HCT116 (cell line): ENCODE measurements around the gene CIDEA. TPM values are rescaled to one million over a fixed set of nuclear protein-coding genes. Genes with fewer than 3 reads are reported as not detected.

Source experiments
- ATAC-seq: fragments of 200-7000 bp; cut with Tn5 transposase; 2 replicates; pipeline ENCODE4 v1.9.1; 2020; ENCODE audit warnings: mild to moderate bottlenecking, moderate library complexity
- BruUV-seq: library from RNA; stranded (reverse); fragments of 400-500 nt; replicated peaks from 2 replicates; lab custom pipeline; 2021; lab: Mats Ljungman, UMichigan
- CTCF ChIA-PET: fragments of 300-600 bp; sonication (Branson Sonifier 250); formaldehyde crosslinking; loops from one replicate; lab custom pipeline; 2021; ENCODE audit warnings: antibody characterized with exemption; lab: Charles Lee
- POLR2A ChIA-PET: fragments of 300-600, 350-600 bp; sonication (Branson Sonifier 250); formaldehyde crosslinking; loops from one replicate; lab custom pipeline; 2021; ENCODE audit warnings: antibody characterized with exemption; lab: Charles Lee
- RAD21 ChIA-PET, 2 experiments: fragments of 300-600 bp; sonication (Branson Sonifier 250); formaldehyde crosslinking; loops; one replicate each; lab custom pipeline; 2023; ENCODE audit warnings: low total read pairs in 2 of 2; ENCODE audit not compliant: uncharacterized antibody in 2 of 2, unreplicated experiment in 2 of 2, low non-redundant PET in 1 of 2; lab: Charles Lee
- DNase-seq: peaks from one replicate; pipeline ENCODE4 v3.0.0-alpha.2; 2010; ENCODE audit warnings: low read depth, low spot score
- H2AFZ ChIP-seq: fragments of 200-600 bp; shearing (Covaris generic), sonication (generic); 2 replicates; pipeline ENCODE4 v1.6.1; 2017; ENCODE audit warnings: low read depth, mixed run types, mixed read lengths, antibody characterized with exemption, low read length; ENCODE audit not compliant: poor library complexity, severe bottlenecking
- H3K27ac ChIP-seq: 2 replicates; pipeline ENCODE4 v1.5.1; 2012; ENCODE audit warnings: low read depth, low read length
- H3K27me3 ChIP-seq: fragments of 200-600 bp; sonication (generic); 2 replicates; pipeline ENCODE4 v1.6.1; 2016; ENCODE audit warnings: mixed run types, low read length, mixed read lengths; ENCODE audit not compliant: insufficient read depth
- H3K36me3 ChIP-seq, 2 experiments: fragments of 200-500 bp in 1 of 2; fragments of 200-600 bp in 1 of 2; sonication (Bioruptor generic) in 1 of 2; sonication (generic) in 1 of 2; 2 replicates each; pipeline versions ENCODE4 v1.5.1 to v1.6.1; 2014 to 2016; ENCODE audit warnings: low read length in 2 of 2, inconsistent platforms in 1 of 2, mixed read lengths in 1 of 2, mixed run types in 1 of 2; ENCODE audit not compliant: insufficient read depth in 2 of 2, control insufficient read depth in 1 of 2
- H3K4me1 ChIP-seq, 2 experiments: fragments of 200-600 bp in 1 of 2; sonication (generic) in 1 of 2; 2 replicates each; pipeline versions ENCODE4 v1.5.1 to v1.6.1; 2012 to 2017; ENCODE audit warnings: low read length in 2 of 2, inconsistent platforms in 1 of 2, mild to moderate bottlenecking in 1 of 2, mixed read lengths in 1 of 2, mixed run types in 1 of 2, moderate library complexity in 1 of 2; ENCODE audit not compliant: insufficient read depth in 2 of 2, control insufficient read depth in 1 of 2
- H3K4me2 ChIP-seq: fragments of 200-600 bp; sonication (generic); 2 replicates; pipeline ENCODE4 v1.6.1; 2017; ENCODE audit warnings: mixed run types, low read length, mixed read lengths
- H3K4me3 ChIP-seq, 2 experiments: fragments of 200-600 bp in 1 of 2; sonication (generic) in 1 of 2; replicated peaks in 1 of 2; 2 replicates each; pipeline ENCODE4 v1.5.1; 2011 to 2016; ENCODE audit warnings: low read length in 2 of 2, control low read depth in 1 of 2, low read depth in 1 of 2, mild to moderate bottlenecking in 1 of 2, mixed read lengths in 1 of 2, mixed run types in 1 of 2
- H3K79me2 ChIP-seq: fragments of 200-600 bp; sonication (generic); 2 replicates; pipeline ENCODE4 v1.6.1; 2017; ENCODE audit warnings: mild to moderate bottlenecking, mixed run types, low read length, moderate library complexity, mixed read lengths; ENCODE audit not compliant: insufficient read depth
- H3K9ac ChIP-seq: fragments of 200-600 bp; sonication (generic); 2 replicates; pipeline ENCODE4 v1.6.1; 2016; ENCODE audit warnings: low read length, mixed read lengths
- H3K9me2 ChIP-seq: fragments of 200-600 bp; sonication (generic), shearing (Covaris generic); 2 replicates; pipeline ENCODE4 v1.6.1; 2017; ENCODE audit warnings: mixed run types, mild to moderate bottlenecking, moderate library complexity; ENCODE audit not compliant: insufficient read depth
- H3K9me3 ChIP-seq, 2 experiments: fragments of 200-500 bp in 1 of 2; fragments of 200-600 bp in 1 of 2; sonication (Bioruptor generic) in 1 of 2; sonication (generic) in 1 of 2; 2 replicates each; pipeline ENCODE4 v1.6.1; 2014 to 2017; ENCODE audit warnings: low read length in 2 of 2, mixed read lengths in 2 of 2, inconsistent platforms in 1 of 2, low read depth in 1 of 2, mild to moderate bottlenecking in 1 of 2, mixed run types in 1 of 2, moderate library complexity in 1 of 2; ENCODE audit not compliant: control insufficient read depth in 1 of 2, insufficient read depth in 1 of 2
- H4K20me1 ChIP-seq: fragments of 200-600 bp; sonication (generic), shearing (Covaris generic); 2 replicates; pipeline ENCODE4 v1.6.1; 2017; ENCODE audit warnings: mixed run types, mild to moderate bottlenecking, moderate library complexity; ENCODE audit not compliant: insufficient read depth
- CBX3 ChIP-seq: IDR thresholded peaks from 2 replicates; pipeline ENCODE4 v1.6.1; 2012; ENCODE audit warnings: low read depth
- CTCF ChIP-seq, 3 experiments: fragments of 200-600 bp in 1 of 3; sonication (generic) in 1 of 3; IDR thresholded peaks in 2 of 3; conservative IDR thresholded peaks in 1 of 3; 2 replicates each; pipeline ENCODE4 v1.5.1; 2012 to 2017; ENCODE audit warnings: low read depth in 2 of 3, low read length in 2 of 3, antibody characterized with exemption in 1 of 3, borderline replicate concordance in 1 of 3, control low read depth in 1 of 3, mild to moderate bottlenecking in 1 of 3, mixed read lengths in 1 of 3, mixed run types in 1 of 3, moderate library complexity in 1 of 3; ENCODE audit not compliant: insufficient read depth in 1 of 3
- ELF1 ChIP-seq: IDR thresholded peaks from 2 replicates; pipeline ENCODE4 v1.6.1; 2012; ENCODE audit warnings: low read depth, borderline replicate concordance
- EZH2 ChIP-seq: fragments of 200-600 bp; sonication (generic); IDR thresholded peaks from 2 replicates; pipeline ENCODE4 v1.6.1; 2017; ENCODE audit warnings: antibody characterized with exemption, mixed run types
- EZH2phosphoT487 ChIP-seq: fragments of 200-600 bp; IDR thresholded peaks from 2 replicates; pipeline ENCODE4 v1.6.1; 2018; ENCODE audit warnings: antibody characterized with exemption, borderline replicate concordance
- JUND ChIP-seq: IDR thresholded peaks from 2 replicates; pipeline ENCODE4 v1.6.1; 2012
- POLR2AphosphoS5 ChIP-seq: IDR thresholded peaks from 2 replicates; pipeline ENCODE4 v1.6.1; 2011; ENCODE audit warnings: mild to moderate bottlenecking, low read depth, low read length, moderate library complexity
- RAD21 ChIP-seq: IDR thresholded peaks from 2 replicates; pipeline ENCODE4 v1.6.1; 2012; ENCODE audit warnings: low read depth, mild to moderate bottlenecking
- SP1 ChIP-seq: IDR thresholded peaks from 2 replicates; pipeline ENCODE4 v1.6.1; 2012; ENCODE audit warnings: low read depth
- SRF ChIP-seq: IDR thresholded peaks from 2 replicates; pipeline ENCODE4 v1.6.1; 2012; ENCODE audit warnings: low read depth
- ZFX ChIP-seq: fragments of 450-650 bp; IDR thresholded peaks from 2 replicates; pipeline ENCODE4 v1.6.1; 2017
- intact Hi-C: fragments of 100-400 bp; cut with micrococcal nuclease; formaldehyde crosslinking; loops from 2 replicates; pipeline ENCODE4 v1.10.0; 2022
- total RNA-seq: library from RNA; stranded (reverse); gene quantifications from one replicate; pipeline ENCODE4 v1.2.1, GENCODE V29; 2021; ENCODE audit not compliant: unreplicated experiment
- TF ChIP-seq, protein P1 (sequence below): IDR thresholded peaks from 2 replicates; pipeline ENCODE4 v1.6.1; 2012
- TF ChIP-seq, protein P2 (sequence below): IDR thresholded peaks from 2 replicates; pipeline ENCODE4 v1.6.1; 2012; ENCODE audit warnings: low read depth
- TF ChIP-seq, protein P3 (sequence below): IDR thresholded peaks from 2 replicates; pipeline ENCODE4 v1.6.1; 2012

CIDEA gene
- total RNA-seq, 1 experiment from 2014 or later = not detected

GRCh38 chr18:12281861-12282260 lies 27.7 kb downstream of the CIDEA start:
- Histone ChIP-seq H3K9me3 (no peaks in the 10 kb centered on the region), H2AFZ (no peak overlapping the region), H3K36me3 (no peaks in the 10 kb centered on the region), H3K27ac (no peak overlapping the region), H3K79me2 (no peaks in the 10 kb centered on the region), H3K4me1 (peaks cover 11 to 32% of the 10 kb centered on the region in 2 experiments), H3K4me2 (peak overlapping the region; percentile 38; the same call in 1 of the 2 replicates), H3K9me2 (no peaks in the 10 kb centered on the region), H3K27me3 (no peaks in the 10 kb centered on the region), H4K20me1 (no peaks in the 10 kb centered on the region)
- POLR2A ChIA-PET = interaction anchor here (3.2 kb wide), 1 partner anchor 10 kb away, joined by 11 read pairs; no protein-coding TSS in a partner anchor
- intact Hi-C loops = loop anchor here (5.0 kb wide), 1 partner anchor 380 kb away; no protein-coding TSS in a partner anchor
- BruUV-seq = no TSS peak
- RAD21 ChIA-PET = no interaction called here
- no peak for ATAC-seq
- no peak for TF ChIP-seq SP1
- no peak for TF ChIP-seq SRF
- TF ChIP-seq POLR2AphosphoS5 = no peak
- TF ChIP-seq EZH2phosphoT487 = no peak
- TF ChIP-seq CBX3 = no peak
- TF ChIP-seq ELF1 = no peak
- TF ChIP-seq, protein P1, sequence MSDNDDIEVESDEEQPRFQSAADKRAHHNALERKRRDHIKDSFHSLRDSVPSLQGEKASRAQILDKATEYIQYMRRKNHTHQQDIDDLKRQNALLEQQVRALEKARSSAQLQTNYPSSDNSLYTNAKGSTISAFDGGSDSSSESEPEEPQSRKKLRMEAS = no peak
- TF ChIP-seq ZFX = no peak
- TF ChIP-seq, all 23 proteins: peak for 0
- Histone ChIP-seq H3K9ac (no peak overlapping the region), H3K4me3 (no peak overlapping the region)
- CTCF ChIA-PET = interaction anchor here (2.6 to 3.8 kb wide), 2 partner anchors 10 kb away, joined by 13 to 32 read pairs; no protein-coding TSS in a partner anchor
- DNase-seq = no peak

DNA sequence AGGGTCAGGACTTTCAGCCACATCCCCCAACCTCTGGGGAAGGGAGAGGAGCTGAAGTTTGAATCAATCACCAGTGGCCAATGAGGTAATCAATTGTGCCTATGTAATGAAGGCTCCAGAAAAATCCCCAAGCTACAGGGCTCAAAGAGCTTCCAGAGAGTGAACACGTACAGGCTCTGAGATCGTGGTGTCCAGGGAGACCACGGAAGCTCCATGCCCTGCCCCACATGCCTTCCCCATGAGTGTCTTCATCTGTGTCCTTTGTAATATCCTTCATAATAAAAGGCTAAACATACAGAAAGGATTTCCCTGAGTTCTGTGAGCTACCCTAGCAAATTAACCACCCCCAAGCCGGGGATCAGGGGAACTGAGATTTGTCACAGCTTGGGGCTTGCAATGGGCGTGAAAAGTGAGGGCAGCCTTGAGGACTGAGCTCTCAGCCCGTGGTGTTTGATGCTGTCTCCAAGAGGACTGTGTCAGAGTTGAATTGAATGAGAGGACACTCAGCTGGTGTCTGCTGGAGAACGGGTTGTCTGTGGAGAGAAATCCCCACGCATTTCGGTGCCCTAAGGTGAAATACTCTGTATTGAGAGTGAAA lies 28.4 kb downstream of the CIDEA start:
- intact Hi-C loops = loop anchor here (5.0 kb wide), 1 partner anchor 380 kb away; no protein-coding TSS in a partner anchor
- no peak overlapping the region for H3K4me3 ChIP-seq
- H3K9me3 ChIP-seq = no peaks in the 10 kb centered on the region
- no peak overlapping the region for H2AFZ ChIP-seq
- no peaks in the 10 kb centered on the region for H3K9me2 ChIP-seq
- ChIA-PET RAD21 (interaction anchor here in 1 of 2 experiments (1.3 kb wide), 1 partner anchor 95 kb away, joined by 3 read pairs; no protein-coding TSS in a partner anchor), POLR2A (interaction anchor here (3.2 kb wide), 1 partner anchor 10 kb away, joined by 11 read pairs; no protein-coding TSS in a partner anchor), CTCF (interaction anchor here (1.0 to 3.8 kb wide), 4 partner anchors 10 to 652 kb away, joined by 3 to 32 read pairs (median 6); no protein-coding TSS in a partner anchor)
- H3K27me3 ChIP-seq = no peaks in the 10 kb centered on the region
- H3K4me2 ChIP-seq = peak overlapping the region; percentile 38
- H3K27ac ChIP-seq = no peak overlapping the region
- no TSS peak for BruUV-seq
- H4K20me1 ChIP-seq = no peaks in the 10 kb centered on the region
- H3K36me3 ChIP-seq = no peaks in the 10 kb centered on the region
- peak overlapping the region; percentile 4; the same call in 1 of the 2 replicates for H3K9ac ChIP-seq
- ATAC-seq (no peak), DNase-seq (no peak)
- no peaks in the 10 kb centered on the region for H3K79me2 ChIP-seq
- H3K4me1 ChIP-seq = peaks cover 15 to 39% of the 10 kb centered on the region in 2 experiments
- TF ChIP-seq CTCF (IDR thresholded peaks at IDR 0.05 in 2 of 3, conservative IDR thresholded peaks at IDR 0.05 in 1 of 3; ENCODE audit: borderline replicate concordance in 1 of 3, insufficient read depth in 1 of 3, low read depth in 2 of 3, low read length in 2 of 3) (no peak), POLR2AphosphoS5 (no peak), CBX3 (no peak), SRF (no peak), RAD21 (no peak), JUND (no peak), EZH2 (no peak)
- TF ChIP-seq, protein P2, sequence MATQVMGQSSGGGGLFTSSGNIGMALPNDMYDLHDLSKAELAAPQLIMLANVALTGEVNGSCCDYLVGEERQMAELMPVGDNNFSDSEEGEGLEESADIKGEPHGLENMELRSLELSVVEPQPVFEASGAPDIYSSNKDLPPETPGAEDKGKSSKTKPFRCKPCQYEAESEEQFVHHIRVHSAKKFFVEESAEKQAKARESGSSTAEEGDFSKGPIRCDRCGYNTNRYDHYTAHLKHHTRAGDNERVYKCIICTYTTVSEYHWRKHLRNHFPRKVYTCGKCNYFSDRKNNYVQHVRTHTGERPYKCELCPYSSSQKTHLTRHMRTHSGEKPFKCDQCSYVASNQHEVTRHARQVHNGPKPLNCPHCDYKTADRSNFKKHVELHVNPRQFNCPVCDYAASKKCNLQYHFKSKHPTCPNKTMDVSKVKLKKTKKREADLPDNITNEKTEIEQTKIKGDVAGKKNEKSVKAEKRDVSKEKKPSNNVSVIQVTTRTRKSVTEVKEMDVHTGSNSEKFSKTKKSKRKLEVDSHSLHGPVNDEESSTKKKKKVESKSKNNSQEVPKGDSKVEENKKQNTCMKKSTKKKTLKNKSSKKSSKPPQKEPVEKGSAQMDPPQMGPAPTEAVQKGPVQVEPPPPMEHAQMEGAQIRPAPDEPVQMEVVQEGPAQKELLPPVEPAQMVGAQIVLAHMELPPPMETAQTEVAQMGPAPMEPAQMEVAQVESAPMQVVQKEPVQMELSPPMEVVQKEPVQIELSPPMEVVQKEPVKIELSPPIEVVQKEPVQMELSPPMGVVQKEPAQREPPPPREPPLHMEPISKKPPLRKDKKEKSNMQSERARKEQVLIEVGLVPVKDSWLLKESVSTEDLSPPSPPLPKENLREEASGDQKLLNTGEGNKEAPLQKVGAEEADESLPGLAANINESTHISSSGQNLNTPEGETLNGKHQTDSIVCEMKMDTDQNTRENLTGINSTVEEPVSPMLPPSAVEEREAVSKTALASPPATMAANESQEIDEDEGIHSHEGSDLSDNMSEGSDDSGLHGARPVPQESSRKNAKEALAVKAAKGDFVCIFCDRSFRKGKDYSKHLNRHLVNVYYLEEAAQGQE = no peak
- TF ChIP-seq, protein P3, sequence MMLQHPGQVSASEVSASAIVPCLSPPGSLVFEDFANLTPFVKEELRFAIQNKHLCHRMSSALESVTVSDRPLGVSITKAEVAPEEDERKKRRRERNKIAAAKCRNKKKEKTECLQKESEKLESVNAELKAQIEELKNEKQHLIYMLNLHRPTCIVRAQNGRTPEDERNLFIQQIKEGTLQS = no peak
